Panc1 (cell line): ENCODE measurements around the gene OGFOD2. TPM values are rescaled to one million over a fixed set of nuclear protein-coding genes. Genes with fewer than 3 reads are reported as not detected.

ENCODE experiments used
- ATAC-seq: fragments of 200-7000 bp; cut with Tn5 transposase; 2 replicates; pipeline ENCODE4 v1.9.1; 2020; ENCODE audit warnings: mild to moderate bottlenecking, moderate library complexity
- BruUV-seq: library from RNA; stranded (reverse); fragments of 400-500 nt; replicated peaks from 2 replicates; lab custom pipeline; 2021; lab: Mats Ljungman, UMichigan
- CTCF ChIA-PET: fragments of 300-600 bp; sonication (Branson Sonifier 250); formaldehyde crosslinking; loops from one replicate; lab custom pipeline; 2022; ENCODE audit warnings: antibody characterized with exemption; lab: Charles Lee
- POLR2A ChIA-PET: fragments of 300-600 bp; sonication (Branson Sonifier 250); formaldehyde crosslinking; loops from one replicate; lab custom pipeline; 2022; ENCODE audit warnings: antibody characterized with exemption; lab: Charles Lee
- DNase-seq: peaks from one replicate; pipeline ENCODE4 v3.0.0-alpha.2; 2010; ENCODE audit warnings: low read depth, low spot score
- H3K27ac ChIP-seq: 2 replicates; pipeline ENCODE4 v1.5.1; 2011; ENCODE audit warnings: mild to moderate bottlenecking, low read length, inconsistent platforms
- H3K27me3 ChIP-seq: fragments of 200-500 bp; sonication (Bioruptor generic); 2 replicates; pipeline ENCODE4 v1.6.0; 2014; ENCODE audit warnings: low read length, inconsistent platforms; ENCODE audit not compliant: control insufficient read depth, insufficient read depth
- H3K36me3 ChIP-seq: fragments of 200-500 bp; sonication (Bioruptor generic); 2 replicates; pipeline ENCODE4 v1.5.1; 2014; ENCODE audit warnings: inconsistent platforms, mild to moderate bottlenecking, low read length, moderate library complexity; ENCODE audit not compliant: control insufficient read depth, insufficient read depth
- H3K4me1 ChIP-seq: 2 replicates; pipeline ENCODE4 v1.5.1; 2011; ENCODE audit warnings: inconsistent platforms, mild to moderate bottlenecking, low read length, moderate library complexity; ENCODE audit not compliant: control insufficient read depth, insufficient read depth
- H3K4me3 ChIP-seq, 2 experiments: 2 replicates each; pipeline ENCODE4 v1.5.1; 2011 to 2012; ENCODE audit warnings: low read depth in 2 of 2, low read length in 2 of 2, mild to moderate bottlenecking in 2 of 2, inconsistent platforms in 1 of 2, moderate library complexity in 1 of 2
- H3K9me3 ChIP-seq: fragments of 200-500 bp; sonication (Bioruptor generic); 2 replicates; pipeline ENCODE4 v1.5.1; 2014; ENCODE audit warnings: low read depth, mild to moderate bottlenecking, inconsistent platforms, low read length, moderate library complexity; ENCODE audit not compliant: control insufficient read depth, insufficient read depth
- POLR2AphosphoS5 ChIP-seq: IDR thresholded peaks from 2 replicates; pipeline ENCODE4 v1.6.1; 2012; ENCODE audit warnings: mild to moderate bottlenecking, low read depth, low read length, moderate library complexity
- REST ChIP-seq, 2 experiments: IDR thresholded peaks; 2 replicates each; pipeline ENCODE4 v1.6.1; 2011 to 2012; ENCODE audit warnings: low read depth in 2 of 2, control low read depth in 1 of 2, low read length in 1 of 2, mild to moderate bottlenecking in 1 of 2, moderate library complexity in 1 of 2; ENCODE audit not compliant: insufficient read depth in 1 of 2
- SIN3A ChIP-seq: IDR thresholded peaks from 2 replicates; pipeline ENCODE4 v1.6.1; 2012; ENCODE audit warnings: low read depth, mild to moderate bottlenecking, low read length, moderate library complexity, borderline replicate concordance; ENCODE audit not compliant: insufficient read depth
- TCF7L2 ChIP-seq: IDR thresholded peaks from 2 replicates; pipeline ENCODE4 v1.6.1; 2011; ENCODE audit warnings: mild to moderate bottlenecking, low read depth, low read length, inconsistent platforms
- in situ Hi-C: cut with HindIII; loops from 2 replicates; pipeline ENCODE4 v1.10.0; 2016; ENCODE audit warnings: low sequenced_read_pairs, low pct_unique_long_range_greater_than_20kb
- intact Hi-C: fragments of 100-400 bp; cut with micrococcal nuclease; formaldehyde crosslinking; loops from one replicate; pipeline ENCODE4 v1.10.0; 2022; ENCODE audit not compliant: unreplicated experiment
- total RNA-seq: library from RNA; stranded (reverse); gene quantifications from one replicate; pipeline ENCODE4 v1.2.1, GENCODE V29; 2021; ENCODE audit not compliant: unreplicated experiment
- TF ChIP-seq, protein P1 (sequence below): fragments of 450-650 bp; IDR thresholded peaks from 2 replicates; pipeline ENCODE4 v1.5.1; 2017; ENCODE audit warnings: mild to moderate bottlenecking

The OGFOD2 gene
- total RNA-seq, 1 experiment from 2014 or later, result 32.0 TPM

DNA sequence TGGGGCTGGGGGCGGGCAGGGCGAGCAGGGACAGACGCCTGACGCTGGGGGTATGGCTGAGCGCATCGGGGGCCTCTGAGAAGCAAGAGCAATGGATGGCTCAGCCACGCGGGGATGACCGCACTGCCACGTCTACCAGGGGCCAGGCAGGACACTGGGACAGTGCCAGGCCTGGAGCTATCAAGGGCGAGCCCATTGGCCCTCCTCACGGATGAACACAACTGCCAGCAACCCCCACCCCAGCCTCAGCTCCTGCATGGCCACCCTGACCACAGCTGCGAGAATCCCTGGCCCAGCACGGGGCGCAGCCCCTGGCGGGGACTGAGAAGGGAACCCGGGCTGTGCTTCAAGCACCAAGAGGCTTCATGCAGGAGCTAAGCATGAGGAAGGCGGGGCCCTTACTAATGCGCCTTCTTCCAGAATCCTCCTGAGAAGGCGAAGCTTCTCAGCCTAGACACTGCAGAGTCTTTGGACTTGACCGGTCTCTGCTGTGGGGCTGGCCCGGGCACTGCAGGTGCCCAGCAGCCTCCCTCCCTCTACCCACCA, 14.9 kb downstream of the OGFOD2 start:
- intact Hi-C loops (loop anchor here (10.0 kb wide), 2 partner anchors 155 to 245 kb away; partner anchors contain the start of genes MPHOSPH9 and MTRFR), in situ Hi-C loops (no loop called here)
- no peak overlapping the region for H3K27ac ChIP-seq
- TF ChIP-seq REST (IDR thresholded peaks at IDR 0.05; ENCODE audit: insufficient read depth in 1 of 2, low read depth in 2 of 2, low read length in 1 of 2) (no peak), POLR2AphosphoS5 (no peak), SIN3A (no peak), TCF7L2 (no peak)
- TF ChIP-seq, protein P1, sequence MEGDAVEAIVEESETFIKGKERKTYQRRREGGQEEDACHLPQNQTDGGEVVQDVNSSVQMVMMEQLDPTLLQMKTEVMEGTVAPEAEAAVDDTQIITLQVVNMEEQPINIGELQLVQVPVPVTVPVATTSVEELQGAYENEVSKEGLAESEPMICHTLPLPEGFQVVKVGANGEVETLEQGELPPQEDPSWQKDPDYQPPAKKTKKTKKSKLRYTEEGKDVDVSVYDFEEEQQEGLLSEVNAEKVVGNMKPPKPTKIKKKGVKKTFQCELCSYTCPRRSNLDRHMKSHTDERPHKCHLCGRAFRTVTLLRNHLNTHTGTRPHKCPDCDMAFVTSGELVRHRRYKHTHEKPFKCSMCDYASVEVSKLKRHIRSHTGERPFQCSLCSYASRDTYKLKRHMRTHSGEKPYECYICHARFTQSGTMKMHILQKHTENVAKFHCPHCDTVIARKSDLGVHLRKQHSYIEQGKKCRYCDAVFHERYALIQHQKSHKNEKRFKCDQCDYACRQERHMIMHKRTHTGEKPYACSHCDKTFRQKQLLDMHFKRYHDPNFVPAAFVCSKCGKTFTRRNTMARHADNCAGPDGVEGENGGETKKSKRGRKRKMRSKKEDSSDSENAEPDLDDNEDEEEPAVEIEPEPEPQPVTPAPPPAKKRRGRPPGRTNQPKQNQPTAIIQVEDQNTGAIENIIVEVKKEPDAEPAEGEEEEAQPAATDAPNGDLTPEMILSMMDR, result no peak
- ATAC-seq, result 0 out of 2 replicates have a peak, but pooled peaks have one; percentile 4
- H3K9me3 ChIP-seq, result no peaks in the 10 kb centered on the region
- H3K36me3 ChIP-seq, result no peaks in the 10 kb centered on the region
- H3K4me1 ChIP-seq, result no peaks in the 10 kb centered on the region
- CTCF ChIA-PET, result no interaction called here
- H3K27me3 ChIP-seq, result no peaks in the 10 kb centered on the region
- no peak overlapping the region for H3K4me3 ChIP-seq
- no TSS peak for BruUV-seq
- POLR2A ChIA-PET, result no interaction called here
- no peak for DNase-seq

DNA sequence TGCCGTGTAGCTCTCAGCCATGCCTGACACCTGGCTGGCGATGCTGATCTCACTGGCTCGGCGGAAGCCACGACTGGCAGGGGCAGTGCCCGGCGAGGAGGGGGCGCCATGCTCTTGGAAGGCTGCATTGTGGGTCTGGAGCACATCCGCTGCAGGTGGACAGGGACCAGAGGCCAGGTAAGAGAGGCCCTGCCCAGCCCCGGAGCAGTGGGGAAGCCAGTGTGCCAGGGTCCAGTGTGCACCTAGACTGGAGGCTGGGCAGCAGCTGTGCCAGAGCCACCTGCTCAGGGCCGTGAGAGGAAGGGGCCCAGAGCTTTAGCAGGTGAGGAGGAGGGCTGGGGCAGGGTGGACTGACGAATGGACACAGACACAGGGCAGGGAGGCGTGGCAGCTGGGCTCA, 15.5 kb downstream of the OGFOD2 start:
- in situ Hi-C loops (no loop called here), intact Hi-C loops (no loop called here)
- Histone ChIP-seq H3K27ac (no peak overlapping the region), H3K4me3 (no peak overlapping the region), H3K27me3 (no peaks in the 10 kb centered on the region), H3K4me1 (no peaks in the 10 kb centered on the region), H3K36me3 (no peaks in the 10 kb centered on the region), H3K9me3 (no peaks in the 10 kb centered on the region)
- BruUV-seq, result no TSS peak
- ChIA-PET POLR2A (no interaction called here), CTCF (no interaction called here)
- ATAC-seq, result no peak
- TF ChIP-seq POLR2AphosphoS5 (no peak), TCF7L2 (no peak), REST (IDR thresholded peaks at IDR 0.05; ENCODE audit: insufficient read depth in 1 of 2, low read depth in 2 of 2, low read length in 1 of 2) (no peak), SIN3A (no peak)
- TF ChIP-seq, protein P1, result no peak
- no peak for DNase-seq
